HG02970 (cell line): ENCODE results near the gene C13orf42.

Source experiments
- ATAC-seq: cut with Tn5 transposase; IDR thresholded peaks from one replicate; pipeline ENCODE4 v1.9.1; 2021; ENCODE audit warnings: mild to moderate bottlenecking, moderate library complexity, moderate number of reproducible peaks; ENCODE audit not compliant: unreplicated experiment, low FRiP score

C13orf42 gene

DNA sequence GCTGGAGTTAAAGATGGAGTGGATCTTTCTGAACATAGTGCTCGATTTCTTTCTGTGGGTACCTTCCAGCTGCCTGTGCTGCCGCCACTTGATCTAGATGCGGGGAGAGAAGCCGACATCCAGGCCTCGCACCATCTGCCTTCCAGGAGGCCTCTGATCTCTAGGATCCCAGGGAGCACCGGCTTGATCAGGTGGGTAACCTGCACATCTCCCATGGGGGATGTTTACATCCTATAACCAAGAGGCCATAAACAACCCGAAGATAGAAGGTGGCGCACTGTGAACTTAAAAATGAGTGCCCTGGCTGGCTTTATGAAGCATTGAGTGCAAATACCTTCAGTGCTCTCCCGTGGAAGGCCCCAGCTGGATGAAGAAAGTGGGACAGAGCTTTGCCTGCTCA is at the start of gene C13orf42:
TSS of gene C13orf42 (minus strand) at position 101 of the 400 bp plus-strand sequence. CDS start at position 36, 65 bp downstream.
- no peak for ATAC-seq

DNA sequence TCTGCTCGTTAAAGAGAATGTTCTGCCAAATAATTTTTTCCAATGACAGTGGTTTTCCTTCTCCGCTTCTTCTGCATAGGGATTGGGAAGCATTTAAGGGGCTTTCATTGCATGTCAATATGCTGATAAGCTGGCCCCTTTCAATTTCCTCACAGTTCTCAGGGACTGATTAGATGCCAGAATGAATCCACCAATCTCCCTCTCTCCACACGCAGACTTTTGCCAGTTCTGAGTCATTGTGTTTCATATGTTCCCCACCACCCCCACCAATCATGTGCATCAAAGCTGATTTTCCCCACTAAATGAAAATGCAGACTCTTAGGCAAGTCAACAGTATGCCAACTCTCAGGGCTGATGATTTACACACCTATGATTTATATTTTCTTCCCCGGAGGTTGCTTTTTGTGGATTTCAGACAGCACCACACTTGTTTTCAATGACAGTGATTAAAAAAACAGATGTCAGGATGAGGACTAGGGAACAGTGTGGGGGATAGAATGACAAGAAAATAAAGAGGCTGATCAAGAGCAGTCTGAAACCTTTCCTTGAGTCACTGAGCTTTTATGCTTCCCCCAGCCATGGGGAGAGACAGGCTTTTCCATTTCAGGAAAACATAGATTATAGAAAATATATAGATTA is 47.9 kb upstream of the C13orf42 start:
- ATAC-seq: no peak

DNA sequence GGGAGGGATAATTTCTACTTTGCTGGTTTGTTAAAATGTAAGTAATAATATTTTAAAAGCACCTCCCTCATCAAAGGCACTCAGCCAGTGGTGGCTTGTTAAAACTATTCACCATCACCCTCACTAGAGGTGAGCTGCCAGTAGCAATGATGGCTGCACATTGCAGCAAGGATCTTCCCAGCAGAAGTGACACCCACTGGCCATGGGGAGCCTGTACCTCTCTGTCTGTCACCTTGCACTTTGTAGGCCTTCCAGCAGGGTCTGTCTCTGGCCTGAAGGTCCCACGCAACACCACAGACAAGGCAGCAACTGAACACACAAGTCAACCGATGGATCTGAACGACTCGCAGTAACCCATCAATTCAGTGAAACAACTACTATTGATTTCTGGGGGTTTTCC is 47.3 kb upstream of the C13orf42 start:
- ATAC-seq: no peak

DNA sequence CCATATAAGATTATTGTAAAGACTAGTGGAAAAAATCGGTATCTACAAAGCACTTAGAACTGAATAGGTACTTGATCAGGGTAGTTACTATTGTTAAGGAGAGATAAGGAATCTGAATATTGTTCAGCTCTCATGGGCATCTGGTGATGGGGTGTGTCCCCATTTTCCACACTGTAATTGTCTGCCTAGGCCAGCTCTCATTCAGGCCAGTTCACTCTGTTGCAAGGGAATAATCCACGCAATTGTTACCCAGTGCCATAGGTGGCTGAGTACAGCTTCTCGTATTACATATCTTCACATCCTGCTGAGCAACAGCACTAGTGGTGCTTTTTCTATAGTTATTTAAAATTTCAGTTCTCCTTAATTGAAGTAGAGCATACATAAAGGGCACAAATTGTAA is 45.6 kb upstream of the C13orf42 start:
- ATAC-seq: no peak

DNA sequence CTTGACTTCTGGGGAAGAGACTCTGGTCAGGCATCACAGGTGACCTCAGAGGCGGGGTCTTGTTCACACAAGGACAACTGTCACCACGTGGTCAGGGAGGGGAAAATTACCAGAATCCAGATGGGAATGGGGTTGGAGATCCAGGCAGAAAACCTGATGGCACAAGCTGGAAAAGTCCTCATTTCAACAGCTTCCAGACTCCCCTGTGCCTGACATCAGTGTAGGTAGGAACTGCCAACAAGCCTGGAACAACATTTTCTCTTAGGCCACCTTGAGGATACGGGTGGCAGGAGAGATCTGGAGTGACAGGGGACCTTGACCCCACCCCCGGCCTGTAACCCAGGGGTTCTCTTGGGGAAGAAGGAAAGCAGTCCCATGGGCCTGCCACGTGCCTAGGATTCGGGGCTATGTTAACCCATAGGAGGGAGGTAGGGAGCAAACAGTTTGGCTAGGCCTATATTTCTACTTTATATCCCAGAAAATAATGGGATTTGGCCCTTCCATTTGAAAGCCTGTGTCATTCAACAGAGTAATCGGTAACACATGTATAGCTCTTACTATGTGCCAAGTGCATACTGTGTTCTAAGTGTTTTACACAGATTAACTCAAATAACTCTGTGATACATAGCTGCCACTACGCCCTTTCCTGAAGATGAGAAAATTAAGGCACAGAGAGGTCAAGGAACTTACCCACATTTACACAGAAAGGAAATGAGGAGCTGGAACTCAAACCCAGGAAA is 44.9 kb upstream of the C13orf42 start:
- no peak for ATAC-seq

DNA sequence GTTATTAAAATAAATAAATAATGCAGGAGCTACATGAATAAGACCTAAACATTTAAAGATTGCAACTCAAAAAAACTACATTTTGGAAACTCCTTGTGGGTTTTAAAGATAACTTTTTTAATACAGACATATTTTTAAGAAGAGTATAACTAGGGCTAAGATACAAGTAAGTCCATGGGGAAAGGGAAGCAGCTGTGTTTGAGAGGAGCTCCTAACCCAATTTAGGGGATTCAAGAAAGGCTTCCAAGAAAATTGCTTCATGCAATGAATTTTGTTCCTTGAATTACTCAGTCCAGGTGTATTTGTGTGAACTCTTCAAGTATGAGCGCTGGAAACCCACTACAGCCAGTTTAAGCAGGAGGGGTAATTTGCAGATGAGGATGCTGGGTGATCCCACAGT is 44.1 kb upstream of the C13orf42 start:
- no peak for ATAC-seq

DNA sequence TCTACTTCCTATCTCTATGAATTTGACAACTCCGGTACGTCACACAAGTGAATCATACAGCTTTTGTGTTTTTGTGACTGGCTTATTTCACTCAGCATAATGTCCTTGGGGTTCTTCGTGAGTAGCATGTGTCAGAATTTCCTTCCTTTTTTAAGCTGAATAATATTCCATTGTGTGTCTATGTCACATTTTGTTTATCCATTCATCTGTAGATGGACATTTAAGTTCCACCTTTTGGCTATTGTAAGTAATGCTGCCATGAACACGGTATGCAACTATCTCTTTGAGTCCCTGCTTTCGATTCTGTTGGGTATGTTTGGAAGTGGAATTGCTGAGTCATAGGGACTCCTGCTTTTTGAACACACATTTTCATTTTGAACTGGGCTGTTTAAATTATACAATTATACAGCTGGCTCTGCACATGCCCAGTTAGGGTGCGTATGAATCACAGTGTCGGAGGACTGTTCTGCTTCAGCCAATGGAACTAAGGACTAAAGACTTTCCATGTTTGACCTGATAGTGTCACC is 43.0 kb upstream of the C13orf42 start:
- no peak for ATAC-seq

DNA sequence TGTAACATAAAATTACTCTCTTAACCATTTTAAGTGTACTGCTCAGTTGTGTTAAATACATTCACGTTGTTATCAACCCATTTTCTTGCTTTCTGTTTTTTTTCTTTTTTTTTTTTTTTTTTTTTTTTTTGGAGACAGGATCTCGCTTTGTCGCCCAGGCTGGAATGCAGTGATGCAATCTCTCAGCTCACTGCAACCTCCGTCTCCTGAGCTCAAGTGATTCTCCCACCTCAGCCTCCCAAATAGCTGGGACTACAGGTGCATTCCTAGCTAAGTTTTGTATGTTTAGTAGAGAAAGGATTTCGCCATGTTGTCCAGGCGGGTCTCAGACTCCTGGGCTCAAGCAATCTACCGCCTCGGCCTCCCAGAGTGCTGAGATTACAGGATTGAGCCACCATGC is 42.5 kb upstream of the C13orf42 start:
- ATAC-seq: no peak

DNA sequence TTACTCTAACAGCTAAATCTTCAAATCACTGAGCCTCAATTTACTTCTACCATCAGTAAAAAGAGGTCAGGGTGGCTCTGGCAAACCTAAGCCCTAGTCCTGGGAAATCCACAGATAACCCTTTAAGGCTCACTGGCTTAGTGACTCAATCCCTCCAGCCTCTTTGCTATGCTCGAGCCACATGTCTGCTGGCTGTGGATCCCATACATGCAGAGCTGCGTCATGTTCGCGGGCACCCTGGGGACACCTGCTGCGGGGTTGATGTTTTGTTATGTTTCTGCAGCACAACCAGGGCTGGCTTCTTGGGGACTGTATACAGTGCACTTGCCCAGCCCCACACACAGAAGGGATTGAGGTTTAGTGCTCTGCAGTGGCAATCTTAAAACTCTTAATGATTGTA is 41.6 kb upstream of the C13orf42 start:
- no peak for ATAC-seq

DNA sequence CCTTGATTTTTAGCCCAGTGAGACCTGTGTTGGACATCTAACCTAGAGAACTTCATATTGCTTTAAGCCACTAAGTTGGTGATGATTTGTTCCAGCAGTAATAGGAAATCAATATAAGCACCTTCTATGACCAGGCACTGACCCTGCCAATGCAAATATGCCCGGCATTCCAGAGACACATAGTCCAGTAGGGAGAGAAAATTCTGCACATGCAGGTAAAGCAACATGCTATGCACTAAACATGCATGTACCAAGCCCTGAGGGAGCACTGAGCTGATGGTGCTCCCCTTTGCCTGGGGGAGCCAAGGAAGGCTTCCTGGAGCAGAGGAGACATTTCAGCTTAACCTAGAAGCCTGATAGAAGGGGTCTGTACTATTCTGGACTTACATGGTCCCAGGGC is 40.4 kb upstream of the C13orf42 start:
- ATAC-seq: no peak

DNA sequence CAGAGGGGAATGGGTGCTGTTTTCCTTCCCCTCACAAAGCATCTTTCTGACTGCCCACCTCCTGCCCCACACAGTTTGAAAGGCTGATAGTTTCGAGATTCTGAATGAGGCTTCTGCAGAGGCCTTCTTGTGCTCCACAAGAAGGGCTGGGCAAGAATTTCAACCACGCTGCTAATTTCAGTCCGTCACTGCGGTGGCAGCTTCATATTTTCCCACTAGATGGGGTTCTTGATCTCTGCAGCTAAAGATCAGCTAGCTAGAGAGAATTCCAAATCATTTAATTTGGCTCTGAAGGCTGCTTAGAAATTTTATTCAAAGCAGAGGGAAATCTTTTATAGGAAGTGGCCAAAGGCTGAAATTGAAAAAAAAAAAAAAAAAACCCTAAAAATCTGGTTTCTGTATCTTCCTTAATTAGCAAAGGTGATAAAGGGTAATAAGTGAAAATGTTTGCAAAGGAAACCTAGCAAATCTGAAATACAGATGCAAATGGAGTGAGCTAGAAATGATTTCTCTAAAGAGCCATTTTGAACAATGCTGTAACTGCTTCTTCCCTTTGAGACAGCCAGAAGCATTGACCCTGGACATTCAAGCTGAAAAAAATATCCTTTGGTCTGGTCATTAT is 38.0 kb upstream of the C13orf42 start:
- ATAC-seq: no peak

DNA sequence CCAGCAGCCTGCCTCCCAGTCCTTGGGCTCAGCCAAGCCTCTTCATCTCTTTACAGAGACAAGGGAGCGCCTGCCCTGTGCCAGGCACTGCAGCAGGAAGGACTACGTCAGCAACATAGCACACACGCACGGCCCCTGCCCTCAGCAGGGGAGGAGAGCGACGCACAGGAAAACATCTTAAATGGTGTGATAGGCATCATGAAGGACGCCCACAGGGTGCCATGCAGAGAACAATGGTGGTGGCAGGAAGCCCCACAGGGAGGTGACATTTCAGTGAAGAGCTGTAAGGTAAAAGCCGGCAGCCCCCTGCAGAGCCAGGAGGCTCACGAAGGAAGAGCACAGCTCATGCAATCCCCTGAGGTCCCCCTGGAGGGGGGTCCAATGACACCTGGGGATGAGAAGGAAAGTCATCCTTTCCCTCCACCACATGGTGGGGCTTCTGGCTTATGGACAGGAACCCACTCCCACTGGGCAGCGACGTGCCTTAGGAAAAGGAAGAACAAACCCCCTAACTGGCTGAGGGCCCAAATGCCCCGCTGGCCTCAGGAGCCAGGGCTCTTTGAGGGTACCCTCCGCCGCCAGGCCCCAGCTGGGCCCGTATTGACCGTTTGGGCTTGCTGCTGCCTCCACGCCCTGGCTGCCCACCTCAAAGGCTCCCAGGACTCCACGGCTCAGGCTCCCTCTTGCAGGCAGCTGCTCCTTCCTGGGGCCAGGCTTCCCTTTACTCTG is 37.3 kb upstream of the C13orf42 start:
- no peak for ATAC-seq

DNA sequence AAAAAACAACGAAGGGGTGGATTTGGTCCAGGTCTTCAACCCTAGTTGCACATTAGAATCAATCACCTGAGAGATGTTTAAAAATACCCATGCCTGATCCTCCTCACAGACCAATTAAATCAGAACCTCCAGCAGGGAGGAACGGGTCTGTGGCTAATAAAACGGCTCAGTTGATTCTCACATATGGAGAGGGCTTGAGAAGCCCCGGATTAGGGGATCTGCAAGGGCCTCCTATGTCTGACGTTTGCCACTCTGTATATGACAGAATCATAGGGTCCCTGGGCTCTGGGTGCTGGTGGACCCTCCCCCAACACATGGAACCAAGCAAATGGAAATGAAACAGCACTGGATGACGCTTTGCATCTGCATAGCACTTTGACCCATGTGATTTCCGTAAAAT is 36.7 kb upstream of the C13orf42 start:
- no peak for ATAC-seq

DNA sequence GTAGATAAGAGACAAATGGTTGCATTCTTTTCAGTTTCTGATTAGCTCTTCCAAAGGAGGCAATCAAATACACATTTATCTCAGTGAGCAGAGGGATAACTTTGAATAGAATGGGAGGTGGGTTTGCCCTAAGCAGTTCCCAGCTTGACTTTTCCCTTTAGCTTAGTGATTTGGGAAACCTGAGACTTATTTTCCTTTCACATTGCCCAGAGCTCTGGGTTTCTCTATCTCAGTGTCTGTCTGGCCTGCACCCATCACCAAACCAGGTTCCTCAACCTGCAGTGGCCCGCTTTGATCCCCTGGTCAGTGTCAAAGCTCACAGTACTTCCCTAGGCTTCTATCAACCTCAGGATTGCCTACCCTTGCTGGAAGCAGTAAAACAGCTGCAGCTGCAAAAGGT is 35.6 kb upstream of the C13orf42 start:
- no peak for ATAC-seq

DNA sequence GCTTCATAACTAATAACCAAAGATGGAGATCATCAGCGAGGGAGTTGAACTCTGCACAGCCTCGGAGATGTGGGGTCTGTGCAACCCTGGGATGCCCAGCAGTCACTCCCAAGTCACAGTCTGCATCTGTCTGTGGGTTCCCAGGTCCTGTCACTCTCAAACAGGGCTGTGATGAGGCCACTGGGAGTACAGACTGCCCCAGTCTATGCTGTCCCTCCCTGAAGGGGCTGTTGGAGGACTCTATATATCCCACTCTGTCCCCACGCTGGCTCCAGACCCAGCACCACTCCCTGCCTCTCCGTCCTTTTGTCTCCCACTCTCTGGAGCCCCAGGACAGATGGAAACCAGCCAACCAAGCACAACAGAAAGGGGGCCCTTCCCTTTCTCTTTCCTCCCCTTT is 26.2 kb upstream of the C13orf42 start:
- ATAC-seq: no peak

DNA sequence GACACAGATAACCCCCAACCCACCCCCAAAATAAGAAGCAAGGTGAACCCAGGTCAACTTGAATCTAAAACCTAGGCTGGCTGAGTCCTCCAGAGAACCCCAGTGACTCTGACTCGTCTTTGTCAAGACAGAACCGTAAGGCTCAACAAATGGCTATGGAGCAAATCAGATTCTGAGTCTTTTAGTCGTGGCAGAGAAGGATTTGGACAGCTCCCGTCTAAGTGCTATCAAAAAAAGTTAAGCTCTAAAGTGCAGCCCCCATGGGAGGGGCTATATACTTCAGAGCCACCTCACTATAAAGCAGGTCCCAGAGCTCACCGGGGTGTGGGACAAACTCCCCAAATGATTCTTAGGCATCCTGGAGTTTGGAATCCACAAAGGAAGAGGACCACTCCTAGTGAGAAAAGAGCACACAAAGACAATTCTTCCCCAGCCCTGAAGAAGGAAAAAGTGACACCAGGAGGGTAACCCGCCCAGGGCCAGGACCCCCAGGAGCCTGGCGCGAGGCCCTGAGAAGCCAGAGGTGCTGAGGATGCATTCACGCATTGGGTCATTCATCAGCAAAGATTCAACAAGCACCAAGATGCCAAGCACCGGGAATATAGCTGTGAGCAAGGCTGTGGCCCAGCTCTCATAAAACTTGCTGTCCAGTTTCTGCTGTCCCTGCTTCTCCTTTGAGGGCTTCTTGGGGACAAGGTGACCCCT is 25.4 kb upstream of the C13orf42 start:
- ATAC-seq: no peak

DNA sequence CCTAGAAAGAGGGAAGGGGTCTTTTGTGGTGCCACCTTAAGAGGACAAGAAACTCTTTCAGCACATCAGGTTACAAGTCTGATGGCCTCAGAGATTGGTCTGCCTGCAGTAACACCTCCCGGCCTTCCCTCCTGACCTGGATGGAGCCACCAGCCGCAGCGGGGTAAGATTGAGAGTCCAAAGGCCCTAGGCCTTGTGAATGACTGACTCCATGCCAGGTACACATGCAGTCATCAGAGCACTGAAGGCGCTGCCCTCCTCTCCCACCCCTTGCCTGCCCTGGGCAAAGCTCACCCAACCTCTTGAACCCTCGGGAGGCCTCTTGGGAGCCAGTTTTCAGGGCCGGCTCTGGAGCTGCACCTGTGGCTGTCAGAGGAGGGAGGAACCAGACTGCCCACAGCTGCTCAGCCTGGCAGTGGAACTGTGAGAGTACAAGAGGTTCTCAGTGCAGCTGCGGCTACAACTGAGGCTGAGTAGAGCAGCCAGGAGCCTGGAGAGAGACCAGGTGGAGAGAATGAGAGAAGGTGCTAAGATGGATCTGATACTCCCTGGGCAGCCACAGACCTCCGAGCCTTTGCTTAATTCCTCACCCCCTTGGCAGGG is 23.8 kb upstream of the C13orf42 start:
- ATAC-seq: no peak

DNA sequence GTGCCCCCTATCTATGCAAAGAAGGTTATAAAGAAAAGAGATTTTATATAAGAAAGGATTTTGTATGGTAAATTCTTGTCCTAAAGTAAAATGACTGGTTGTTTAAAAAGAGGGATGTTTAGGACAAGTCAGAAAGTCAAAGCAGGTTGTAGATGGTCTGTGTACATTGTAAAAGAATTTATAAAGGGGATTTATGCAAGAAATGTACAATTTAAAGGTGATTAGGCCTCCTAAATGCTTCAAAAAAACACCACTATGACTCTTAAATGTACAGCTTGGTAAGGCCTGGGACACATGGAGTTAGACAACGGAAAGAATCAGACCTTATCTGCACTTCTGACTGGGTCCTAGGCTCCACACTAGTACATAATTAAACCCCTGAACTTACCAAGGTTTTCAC is 19.3 kb upstream of the C13orf42 start:
- ATAC-seq: no peak

DNA sequence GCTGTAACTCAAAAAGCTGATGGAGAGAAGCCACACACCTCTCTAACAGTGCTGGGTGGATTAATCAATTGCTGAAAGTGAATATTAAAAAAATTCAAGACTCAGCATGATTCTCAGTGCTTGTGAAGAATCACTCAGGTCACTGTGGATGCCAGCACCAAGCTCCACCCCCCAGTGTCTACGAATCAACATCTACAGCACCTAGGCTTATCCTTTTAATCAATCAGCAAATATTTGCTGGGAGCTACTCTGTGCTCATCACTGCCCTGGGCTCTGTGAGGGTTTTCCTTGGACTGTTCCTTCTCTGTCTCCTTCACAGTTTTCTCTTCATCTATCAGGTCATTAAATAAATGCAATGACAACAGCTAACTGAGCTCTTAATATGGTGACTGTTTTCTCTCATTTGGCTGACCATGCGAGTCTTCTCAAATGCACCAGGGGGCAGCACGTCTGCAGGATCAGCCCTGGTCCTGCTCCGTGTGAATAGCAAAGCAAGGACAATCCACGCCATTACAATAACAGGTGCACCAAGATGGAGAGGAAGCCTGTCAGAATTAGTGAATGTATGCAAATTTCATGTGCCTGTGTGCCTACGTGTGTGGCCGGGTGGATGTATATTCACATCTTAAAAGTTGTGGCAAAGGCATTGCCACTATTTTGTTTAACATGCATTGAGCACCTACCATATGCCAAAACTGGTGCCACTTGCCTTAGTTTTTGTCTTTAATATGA is 14.6 kb upstream of the C13orf42 start:
- ATAC-seq: no peak
